ENCODE results near the gene FBXW12.
"Not testable (repeated sequence)": the region's sequence is repeated elsewhere in the genome, so short reads cannot be mapped to it uniquely, and the experiment has no call there.

FBXW12 gene

GRCh38 chr3:48371651-48372376 is at the start of gene FBXW12:
FBXW12 (plus strand) TSS chr3:48372219; CDS start chr3:48372768, 549 bp downstream.
- no peak for DNase-seq

GRCh38 chr3:48331706-48332435 is 40.1 kb upstream of the FBXW12 start:
- DNase-seq = not testable (repeated sequence)

GRCh38 chr3:48333346-48334245 is 38.4 kb upstream of the FBXW12 start, which contains the start of gene SPINK8:
SPINK8 (minus strand) TSS chr3:48333661; CDS start chr3:48328341, 5,320 bp downstream.
- DNase-seq = not testable (repeated sequence)

GRCh38 chr3:48334605-48335004 is 37.4 kb upstream of the FBXW12 start:
- no peak for DNase-seq

GRCh38 chr3:48335286-48335685 is 36.7 kb upstream of the FBXW12 start:
- not testable (repeated sequence) for DNase-seq

GRCh38 chr3:48337536-48337935 is 34.5 kb upstream of the FBXW12 start:
- not testable (repeated sequence) for DNase-seq

- DNase-seq = no peak
These were observed 33.4 kb upstream of the FBXW12 start for GRCh38 chr3:48338635-48339034.

GRCh38 chr3:48343432-48343831 is 28.6 kb upstream of the FBXW12 start:
- no peak for DNase-seq

- DNase-seq = no peak
These were observed 27.0 kb upstream of the FBXW12 start for GRCh38 chr3:48344867-48345507.

GRCh38 chr3:48345946-48346572 is 26.0 kb upstream of the FBXW12 start:
- no peak for DNase-seq

- DNase-seq = no peak
These were observed 24.5 kb upstream of the FBXW12 start for GRCh38 chr3:48347500-48347899.

GRCh38 chr3:48352546-48352945 is 19.5 kb upstream of the FBXW12 start:
- DNase-seq = no peak

- no peak for DNase-seq
These were observed 18.0 kb upstream of the FBXW12 start for GRCh38 chr3:48353987-48354386.

- no peak for DNase-seq
These were observed 15.6 kb upstream of the FBXW12 start for GRCh38 chr3:48356419-48356818.

- no peak for DNase-seq
These were observed 10.1 kb upstream of the FBXW12 start for GRCh38 chr3:48361928-48362327.

GRCh38 chr3:48364840-48365239 is 7.2 kb upstream of the FBXW12 start:
- DNase-seq = no peak

GRCh38 chr3:48367201-48367600 is 4.8 kb upstream of the FBXW12 start:
- DNase-seq = no peak

GRCh38 chr3:48369693-48370332 is 2.2 kb upstream of the FBXW12 start:
- DNase-seq = no peak

- DNase-seq = no peak
These were observed 1.7 kb upstream of the FBXW12 start for GRCh38 chr3:48370333-48370713.

- no peak for DNase-seq
These were observed 355 bp downstream of the FBXW12 start for GRCh38 chr3:48372377-48372770.

GRCh38 chr3:48372862-48373435 is 930 bp downstream of the FBXW12 start:
- DNase-seq = no peak

Measured in cortex of kidney (tissue), 1 donor.